CD4-positive, alpha-beta T cell (primary cell): ENCODE results near the gene C8B. TPM values are rescaled to one million over a fixed set of nuclear protein-coding genes. Genes with fewer than 3 reads are reported as not detected.

Source experiments
- ATAC-seq: fragments of 200-7000 bp; cut with Tn5 transposase; one replicate; pipeline ENCODE4 v1.10.0; 2022; ENCODE audit warnings: mild to moderate bottlenecking; ENCODE audit not compliant: poor library complexity
- CTCF ChIA-PET: fragments of 350-600 bp; sonication (Branson Sonifier 250); formaldehyde crosslinking; loops from one replicate; lab custom pipeline; 2021; ENCODE audit warnings: antibody characterized with exemption, inconsistent platforms; lab: Charles Lee
- POLR2A ChIA-PET: fragments of 350-600 bp; sonication (Branson Sonifier 250); formaldehyde crosslinking; loops from one replicate; lab custom pipeline; 2021; ENCODE audit warnings: antibody characterized with exemption, inconsistent platforms; lab: Charles Lee
- DNase-seq, 14 experiments: peaks; one replicate each; pipeline ENCODE4 v3.0.0-alpha.2; 2013 to 2020; ENCODE audit warnings: mixed read lengths in 2 of 14
- H3K27ac ChIP-seq, 2 donors: one replicate each; pipeline versions ENCODE4 v1.5.1 to v1.7.0; 2013; ENCODE audit warnings: low read length in 2 of 2, low read depth in 1 of 2, mild to moderate bottlenecking in 1 of 2
- H3K27me3 ChIP-seq, 2 experiments: 1 replicate in 1 of 2; 2 replicates in 1 of 2; pipeline versions ENCODE4 v1.6.1 to v1.7.0; 2013; ENCODE audit warnings: low read length in 2 of 2, control low read depth in 1 of 2, mild to moderate bottlenecking in 1 of 2, moderate library complexity in 1 of 2; ENCODE audit not compliant: insufficient read depth in 2 of 2, control insufficient read depth in 1 of 2
- H3K36me3 ChIP-seq: one replicate; pipeline ENCODE4 v1.6.1; 2013; ENCODE audit warnings: low read length, control low read depth; ENCODE audit not compliant: insufficient read depth
- H3K4me1 ChIP-seq: one replicate; pipeline ENCODE4 v1.6.1; 2013; ENCODE audit warnings: low read length, control low read depth; ENCODE audit not compliant: insufficient read depth
- H3K4me3 ChIP-seq: one replicate; pipeline ENCODE4 v1.5.1; 2013; ENCODE audit warnings: mild to moderate bottlenecking, low read length, moderate library complexity
- H3K9me3 ChIP-seq, 2 experiments: 1 replicate in 1 of 2; 2 replicates in 1 of 2; pipeline versions ENCODE4 v1.6.1 to v1.7.0; 2013; ENCODE audit warnings: low read length in 2 of 2, mild to moderate bottlenecking in 2 of 2, control low read depth in 1 of 2, moderate library complexity in 1 of 2; ENCODE audit not compliant: control insufficient read depth in 1 of 2, insufficient read depth in 1 of 2
- H3K27ac Mint-ChIP-seq: one replicate; pipeline ENCODE4 v1.8.0; 2020; ENCODE audit warnings: mixed read lengths
- H3K27me3 Mint-ChIP-seq: one replicate; pipeline ENCODE4 v1.8.0; 2021; ENCODE audit warnings: mixed read lengths
- H3K36me3 Mint-ChIP-seq: one replicate; pipeline ENCODE4 v1.8.0; 2021; ENCODE audit warnings: low read depth, mixed read lengths
- H3K4me1 Mint-ChIP-seq: one replicate; pipeline ENCODE4 v1.8.0; 2021; ENCODE audit warnings: low read depth, mixed read lengths
- H3K4me3 Mint-ChIP-seq: one replicate; pipeline ENCODE4 v1.8.0; 2020; ENCODE audit warnings: mild to moderate bottlenecking, mixed read lengths
- H3K9me3 Mint-ChIP-seq: one replicate; pipeline ENCODE4 v1.8.0; 2020; ENCODE audit warnings: mixed read lengths
- intact Hi-C, 2 experiments: fragments of 100-400 bp; cut with DNase I in 1 of 2; cut with micrococcal nuclease in 1 of 2; formaldehyde crosslinking; loops; one replicate each; pipeline versions ENCODE4 v1.15.1 to v1.9.0; 2023 to 2025; cut with DNase I, micrococcal nuclease
- total RNA-seq, 174 experiments: library from RNA in 2 of 174; stranded (reverse) in 2 of 174; gene quantifications; one replicate each; pipeline ENCODE4 v1.2.3 and lab custom pipeline; 2021 to 2026
- TF ChIP-seq, protein P1 (sequence below): fragments of 200-600 bp; IDR thresholded peaks from one replicate; pipeline ENCODE4 v1.8.0; 2022; ENCODE audit warnings: antibody characterized with exemption, mild to moderate bottlenecking

Gene C8B
- total RNA-seq, 2 experiments from 2014 or later, result not detected

DNA sequence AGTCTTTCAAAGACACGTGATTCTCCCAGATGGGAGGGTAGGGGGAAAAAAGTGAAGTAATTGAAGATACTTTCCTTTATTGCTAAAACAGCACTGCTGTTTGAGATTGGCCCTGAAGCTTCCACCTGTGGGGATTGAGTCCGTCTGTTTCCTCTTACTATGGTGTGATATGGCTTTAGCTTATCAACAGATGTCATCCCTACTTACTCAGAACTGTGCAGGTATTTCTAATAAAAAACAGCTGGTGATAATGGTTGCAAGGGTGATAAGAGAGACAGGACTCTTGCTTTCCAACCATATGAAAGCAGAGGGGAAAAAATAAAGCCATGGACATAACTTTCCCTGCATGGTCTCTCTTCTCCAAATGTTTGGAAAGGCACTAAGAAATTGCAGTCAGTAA, 41.7 kb upstream of the C8B start:
- no peaks in the 10 kb centered on the region for H3K4me1 Mint-ChIP-seq
- H3K36me3 Mint-ChIP-seq, result no peaks in the 10 kb centered on the region
- POLR2A ChIA-PET, result no interaction called here

DNA sequence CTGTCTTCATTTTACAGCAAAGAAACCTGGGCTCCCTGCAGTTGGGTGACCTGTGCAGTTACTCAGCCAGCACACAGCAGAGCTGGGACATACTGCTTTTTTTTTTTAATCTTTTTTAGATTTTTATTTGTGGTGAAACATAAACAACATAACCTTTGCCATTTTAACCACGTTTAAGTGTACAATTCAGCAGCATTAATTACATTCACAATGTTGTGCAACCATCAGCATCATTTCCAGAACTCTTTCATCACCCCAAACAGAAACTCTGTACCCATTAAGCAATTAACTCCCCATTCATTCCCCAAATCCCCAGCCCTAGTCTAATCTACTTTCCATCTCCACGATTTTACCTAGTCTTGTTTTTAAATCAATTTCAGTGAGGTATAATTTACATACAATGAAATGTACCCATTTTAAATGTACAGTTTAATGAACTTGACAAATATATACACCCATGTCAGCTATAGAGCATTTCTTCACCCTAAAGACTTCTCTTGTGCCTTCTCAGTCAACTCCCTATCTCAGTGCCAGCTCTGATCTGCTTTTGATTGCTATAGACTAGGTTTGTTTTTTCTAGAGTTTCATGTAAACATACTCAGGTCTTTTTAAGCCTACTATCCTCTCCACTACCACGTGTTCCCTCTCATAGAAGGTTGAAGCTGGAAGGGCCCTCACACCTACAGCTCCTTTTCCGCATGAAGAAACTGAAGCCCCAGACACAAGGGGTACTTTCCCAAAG, 37.8 kb upstream of the C8B start:
- H3K4me1 Mint-ChIP-seq, result no peaks in the 10 kb centered on the region
- ChIA-PET CTCF (no interaction called here), POLR2A (no interaction called here)
- no peaks in the 10 kb centered on the region for H3K27me3 ChIP-seq
- no peak for DNase-seq
- H3K27ac ChIP-seq, result no peak overlapping the region
- no peaks in the 10 kb centered on the region for H3K9me3 Mint-ChIP-seq
- no peaks in the 10 kb centered on the region for H3K9me3 ChIP-seq
- H3K4me3 ChIP-seq, result no peak overlapping the region
- intact Hi-C loops, result no loop called here
- TF ChIP-seq, protein P1, sequence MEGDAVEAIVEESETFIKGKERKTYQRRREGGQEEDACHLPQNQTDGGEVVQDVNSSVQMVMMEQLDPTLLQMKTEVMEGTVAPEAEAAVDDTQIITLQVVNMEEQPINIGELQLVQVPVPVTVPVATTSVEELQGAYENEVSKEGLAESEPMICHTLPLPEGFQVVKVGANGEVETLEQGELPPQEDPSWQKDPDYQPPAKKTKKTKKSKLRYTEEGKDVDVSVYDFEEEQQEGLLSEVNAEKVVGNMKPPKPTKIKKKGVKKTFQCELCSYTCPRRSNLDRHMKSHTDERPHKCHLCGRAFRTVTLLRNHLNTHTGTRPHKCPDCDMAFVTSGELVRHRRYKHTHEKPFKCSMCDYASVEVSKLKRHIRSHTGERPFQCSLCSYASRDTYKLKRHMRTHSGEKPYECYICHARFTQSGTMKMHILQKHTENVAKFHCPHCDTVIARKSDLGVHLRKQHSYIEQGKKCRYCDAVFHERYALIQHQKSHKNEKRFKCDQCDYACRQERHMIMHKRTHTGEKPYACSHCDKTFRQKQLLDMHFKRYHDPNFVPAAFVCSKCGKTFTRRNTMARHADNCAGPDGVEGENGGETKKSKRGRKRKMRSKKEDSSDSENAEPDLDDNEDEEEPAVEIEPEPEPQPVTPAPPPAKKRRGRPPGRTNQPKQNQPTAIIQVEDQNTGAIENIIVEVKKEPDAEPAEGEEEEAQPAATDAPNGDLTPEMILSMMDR, result no peak
- H3K36me3 Mint-ChIP-seq, result no peaks in the 10 kb centered on the region
- no peaks in the 10 kb centered on the region for H3K27me3 Mint-ChIP-seq
- H3K36me3 ChIP-seq, result no peaks in the 10 kb centered on the region
- H3K4me3 Mint-ChIP-seq, result no peak overlapping the region
- no peak overlapping the region for H3K27ac Mint-ChIP-seq
- ATAC-seq, result no peak
- no peaks in the 10 kb centered on the region for H3K4me1 ChIP-seq

More for the DNA sequence above, 41.7 kb upstream of the C8B start:
- DNase-seq (no peak), ATAC-seq (no peak)
- Histone ChIP-seq H3K4me3 (no peak overlapping the region), H3K27ac (no peak overlapping the region), H3K9me3 (no peaks in the 10 kb centered on the region), H3K4me1 (no peaks in the 10 kb centered on the region), H3K36me3 (no peaks in the 10 kb centered on the region), H3K27me3 (no peaks in the 10 kb centered on the region)
- no peaks in the 10 kb centered on the region for H3K27me3 Mint-ChIP-seq
- no peaks in the 10 kb centered on the region for H3K9me3 Mint-ChIP-seq
- CTCF ChIA-PET, result no interaction called here
- TF ChIP-seq, protein P1, result no peak
- no peak overlapping the region for H3K4me3 Mint-ChIP-seq
- intact Hi-C loops, result no loop called here
- no peak overlapping the region for H3K27ac Mint-ChIP-seq

DNA sequence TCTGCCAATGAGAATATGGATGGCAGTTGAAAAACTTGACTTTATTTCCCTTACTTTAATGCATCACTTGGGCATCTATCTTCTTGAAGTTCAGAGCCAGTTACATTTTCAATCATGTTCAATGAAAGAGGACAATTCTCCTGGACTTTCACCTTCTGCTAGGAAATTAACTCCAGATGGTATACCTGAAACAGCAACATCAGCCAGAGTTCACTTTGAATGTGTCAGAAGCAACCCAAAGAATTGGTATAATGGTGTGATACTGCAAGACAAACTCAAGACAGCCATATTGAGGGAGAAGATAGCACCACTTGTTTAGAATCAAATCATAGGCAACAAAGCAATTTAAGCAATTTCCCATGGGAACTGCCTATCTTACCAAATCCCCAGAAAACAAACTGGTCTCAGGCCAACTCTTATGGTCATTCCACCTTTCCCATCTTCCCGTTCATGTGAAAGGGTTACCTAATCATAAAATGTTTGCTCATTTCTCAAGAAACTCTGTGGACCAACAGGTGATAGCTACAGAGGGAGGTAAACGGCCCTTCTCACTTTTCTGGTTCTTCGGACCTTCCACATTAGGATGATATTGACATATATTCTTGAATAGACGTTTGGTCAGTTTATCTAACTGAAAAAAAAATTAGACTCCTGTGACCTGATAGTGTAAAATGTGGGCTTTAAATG, 29.7 kb upstream of the C8B start:
- peaks cover 0 to 4% of the 10 kb centered on the region in 2 experiments for H3K27me3 ChIP-seq
- POLR2A ChIA-PET, result no interaction called here
- no peak overlapping the region for H3K4me3 ChIP-seq
- Mint-ChIP-seq H3K36me3 (no peaks in the 10 kb centered on the region), H3K9me3 (no peaks in the 10 kb centered on the region), H3K4me1 (no peaks in the 10 kb centered on the region), H3K27ac (no peak overlapping the region), H3K4me3 (no peak overlapping the region), H3K27me3 (no peaks in the 10 kb centered on the region)
- ATAC-seq, result no peak
- intact Hi-C loops, result no loop called here
- no peak overlapping the region for H3K27ac ChIP-seq
- no peak for DNase-seq
- TF ChIP-seq, protein P1, result no peak
- CTCF ChIA-PET, result no interaction called here
- H3K4me1 ChIP-seq, result no peaks in the 10 kb centered on the region
- H3K9me3 ChIP-seq, result no peaks in the 10 kb centered on the region
- no peaks in the 10 kb centered on the region for H3K36me3 ChIP-seq
